Activated CD4-positive, alpha-beta T cell treated with anti-CD3 and anti-CD28 coated beads for 36 hours (primary cell): ENCODE results near the gene PTGIR. TPM values are rescaled to one million over a fixed set of nuclear protein-coding genes. Genes with fewer than 3 reads are reported as not detected.

ENCODE experiments used
- ATAC-seq: fragments of 200-7000 bp; cut with Tn5 transposase; one replicate; pipeline ENCODE4 v1.10.0; 2021; ENCODE audit warnings: mild to moderate bottlenecking, moderate library complexity
- CTCF ChIA-PET: fragments of 350-600 bp; sonication (Branson Sonifier 250); formaldehyde crosslinking; loops from one replicate; lab custom pipeline; 2021; ENCODE audit warnings: antibody characterized with exemption; lab: Charles Lee
- POLR2A ChIA-PET: fragments of 350-600 bp; sonication (Branson Sonifier 250); formaldehyde crosslinking; loops from one replicate; lab custom pipeline; 2021; ENCODE audit warnings: antibody characterized with exemption, inconsistent platforms; lab: Charles Lee
- DNase-seq: peaks from one replicate; pipeline ENCODE4 v3.0.0-alpha.2; 2020
- H3K27ac Mint-ChIP-seq: one replicate; pipeline ENCODE4 v1.8.0; 2021; ENCODE audit warnings: mixed read lengths
- H3K27me3 Mint-ChIP-seq: one replicate; pipeline ENCODE4 v1.8.0; 2021; ENCODE audit warnings: mixed read lengths
- H3K36me3 Mint-ChIP-seq: one replicate; pipeline ENCODE4 v1.8.0; 2021; ENCODE audit warnings: low read depth, mixed read lengths
- H3K4me1 Mint-ChIP-seq: one replicate; pipeline ENCODE4 v1.8.0; 2021; ENCODE audit warnings: mixed read lengths
- H3K4me3 Mint-ChIP-seq: one replicate; pipeline ENCODE4 v1.8.0; 2021; ENCODE audit warnings: mild to moderate bottlenecking, moderate library complexity, mixed read lengths
- H3K9me3 Mint-ChIP-seq: one replicate; pipeline ENCODE4 v1.8.0; 2021; ENCODE audit warnings: low read depth, mixed read lengths
- intact Hi-C, 2 experiments: fragments of 100-400 bp; cut with DNase I in 1 of 2; cut with micrococcal nuclease in 1 of 2; formaldehyde crosslinking; loops; one replicate each; pipeline versions ENCODE4 v1.14.2 to v1.15.1; 2022 to 2024; cut with DNase I, micrococcal nuclease
- total RNA-seq, 2 experiments: library from RNA; stranded (reverse); gene quantifications; one replicate each; pipeline ENCODE4 v1.2.3, GENCODE V29; 2021

The PTGIR gene
- total RNA-seq, 2 experiments from 2014 or later = 40.1 to 41.0 TPM

- Mint-ChIP-seq H3K36me3 (peaks cover 20% of the 10 kb centered on the region), H3K9me3 (no peaks in the 10 kb centered on the region), H3K27me3 (no peaks in the 10 kb centered on the region), H3K27ac (peak overlapping the region; percentile 99), H3K4me1 (peaks cover 81% of the 10 kb centered on the region), H3K4me3 (peak overlapping the region; percentile 68)
- peak; percentile 87 for DNase-seq
- ChIA-PET CTCF (interaction anchor here (1.1 to 14.4 kb wide), 8 partner anchors 9 to 45 kb away, joined by 3 to 206 read pairs (median 6); partner anchors contain the start of genes CALM3, DACT3 and GNG8), POLR2A (interaction anchor here (0.6 to 2.7 kb wide), 6 partner anchors 9 to 44 kb away, joined by 3 to 19 read pairs (median 4); partner anchors contain the start of genes CALM3 and DACT3)
- ATAC-seq = peak; percentile 31
- intact Hi-C loops = loop anchor here in 1 of 2 experiments (2.0 kb wide), 1 partner anchor 14 kb away; no protein-coding TSS in a partner anchor
Measured at GRCh38 chr19:46616631-46617322, 8.1 kb downstream of the PTGIR start.

GRCh38 chr19:46615966-46616365 is 8.9 kb downstream of the PTGIR start:
- DNase-seq = peak; percentile 6
- Mint-ChIP-seq H3K27me3 (no peaks in the 10 kb centered on the region), H3K27ac (peak overlapping the region; percentile 99), H3K36me3 (peaks cover 22% of the 10 kb centered on the region), H3K4me3 (peak overlapping the region; percentile 68), H3K4me1 (peaks cover 82% of the 10 kb centered on the region), H3K9me3 (no peaks in the 10 kb centered on the region)
- POLR2A ChIA-PET = no interaction called here
- no peak for ATAC-seq
- intact Hi-C loops = loop anchor here (2.0 kb wide), 2 partner anchors 13 to 113 kb away; no protein-coding TSS in a partner anchor
- CTCF ChIA-PET = interaction anchor here (1.5 to 14.4 kb wide), 4 partner anchors 14 to 46 kb away, joined by 6 to 206 read pairs (median 38); partner anchors contain the start of genes CALM3, DACT3 and GNG8

GRCh38 chr19:46614114-46614722 is 10.7 kb downstream of the PTGIR start:
- DNase-seq (peak; percentile 92), ATAC-seq (peak; percentile 49)
- H3K9me3 Mint-ChIP-seq = no peaks in the 10 kb centered on the region
- H3K27me3 Mint-ChIP-seq = no peaks in the 10 kb centered on the region
- H3K36me3 Mint-ChIP-seq = peaks cover 29% of the 10 kb centered on the region
- CTCF ChIA-PET = interaction anchor here (0.5 to 14.4 kb wide), 18 partner anchors 9 to 612 kb away, joined by 3 to 206 read pairs (median 4); partner anchors contain the start of genes CALM3, DACT3, GNG8 and PTGIR
- peaks cover 82% of the 10 kb centered on the region for H3K4me1 Mint-ChIP-seq
- no peak overlapping the region for H3K4me3 Mint-ChIP-seq
- intact Hi-C loops = loop anchor here (1.0 to 2.0 kb wide), 4 partner anchors 20 to 132 kb away; partner anchors contain the start of genes FKRP (in 1 of the 2) and STRN4 (in 1 of the 2)
- peak overlapping the region; percentile 62 for H3K27ac Mint-ChIP-seq
- POLR2A ChIA-PET = interaction anchor here (1.7 kb wide), 1 partner anchor 47 kb away, joined by 7 read pairs; the partner anchor contains the start of gene DACT3

- H3K36me3 Mint-ChIP-seq = peaks cover 29% of the 10 kb centered on the region
- H3K27me3 Mint-ChIP-seq = no peaks in the 10 kb centered on the region
- ATAC-seq = no peak
- H3K4me3 Mint-ChIP-seq = no peak overlapping the region
- ChIA-PET POLR2A (interaction anchor here (1.7 kb wide), 1 partner anchor 48 kb away, joined by 7 read pairs; the partner anchor contains the start of gene DACT3), CTCF (interaction anchor here (0.6 to 14.4 kb wide), 14 partner anchors 8 to 434 kb away, joined by 3 to 206 read pairs (median 4); partner anchors contain the start of genes CALM3, DACT3, GNG8 and PTGIR)
- no peak overlapping the region for H3K27ac Mint-ChIP-seq
- H3K9me3 Mint-ChIP-seq = no peaks in the 10 kb centered on the region
- H3K4me1 Mint-ChIP-seq = peaks cover 81% of the 10 kb centered on the region
- peak; percentile 11 for DNase-seq
- intact Hi-C loops = no loop called here
Measured at GRCh38 chr19:46613525-46613924, 11.4 kb downstream of the PTGIR start.

- intact Hi-C loops = loop anchor here in 1 of 2 experiments (1.0 kb wide), 1 partner anchor 9 kb away; no protein-coding TSS in a partner anchor
- peak overlapping the region; percentile 28 for H3K4me3 Mint-ChIP-seq
- peaks cover 42% of the 10 kb centered on the region for H3K36me3 Mint-ChIP-seq
- peaks cover 75% of the 10 kb centered on the region for H3K4me1 Mint-ChIP-seq
- H3K27me3 Mint-ChIP-seq = no peaks in the 10 kb centered on the region
- ATAC-seq (peak; percentile 6), DNase-seq (no peak)
- no peaks in the 10 kb centered on the region for H3K9me3 Mint-ChIP-seq
- H3K27ac Mint-ChIP-seq = peak overlapping the region; percentile 81
- POLR2A ChIA-PET = interaction anchor here (0.7 to 2.4 kb wide), 7 partner anchors 8 to 67 kb away, joined by 3 to 24 read pairs (median 3); partner anchors contain the start of genes CALM3 and DACT3
- CTCF ChIA-PET = interaction anchor here (0.7 to 14.4 kb wide), 11 partner anchors 10 to 142 kb away, joined by 3 to 206 read pairs (median 4); partner anchors contain the start of genes CALM3 and DACT3
Measured at GRCh38 chr19:46611776-46612175, 13.1 kb downstream of the PTGIR start.

GRCh38 chr19:46610851-46611770 is 13.8 kb downstream of the PTGIR start:
- Mint-ChIP-seq H3K4me3 (peak overlapping the region; percentile 28), H3K27ac (peak overlapping the region; percentile 81), H3K9me3 (no peaks in the 10 kb centered on the region), H3K4me1 (peaks cover 72% of the 10 kb centered on the region), H3K27me3 (no peaks in the 10 kb centered on the region), H3K36me3 (peaks cover 47% of the 10 kb centered on the region)
- ATAC-seq = peak; percentile 20
- CTCF ChIA-PET = interaction anchor here (0.7 to 14.4 kb wide), 8 partner anchors 9 to 143 kb away, joined by 3 to 206 read pairs (median 4); partner anchors contain the start of genes CALM3 and DACT3
- intact Hi-C loops = loop anchor here in 1 of 2 experiments (1.0 kb wide), 1 partner anchor 9 kb away; no protein-coding TSS in a partner anchor
- DNase-seq = peak; percentile 45
- POLR2A ChIA-PET = interaction anchor here (0.7 to 2.4 kb wide), 10 partner anchors 7 to 88 kb away, joined by 3 to 24 read pairs (median 4); partner anchors contain the start of genes CALM3 and DACT3

GRCh38 chr19:46610413-46610775 is 14.5 kb downstream of the PTGIR start:
- no peak for DNase-seq
- Mint-ChIP-seq H3K4me1 (peaks cover 66% of the 10 kb centered on the region), H3K27me3 (no peaks in the 10 kb centered on the region), H3K9me3 (no peaks in the 10 kb centered on the region), H3K27ac (peak overlapping the region; percentile 81), H3K4me3 (peak overlapping the region; percentile 5), H3K36me3 (peaks cover 51% of the 10 kb centered on the region)
- intact Hi-C loops = no loop called here
- CTCF ChIA-PET = interaction anchor here (0.5 to 14.4 kb wide), 4 partner anchors 8 to 51 kb away, joined by 3 to 206 read pairs (median 34); partner anchors contain the start of genes CALM3 and DACT3
- POLR2A ChIA-PET = interaction anchor here (0.8 to 2.4 kb wide), 4 partner anchors 8 to 87 kb away, joined by 3 to 24 read pairs (median 4); partner anchors contain the start of gene CALM3
- no peak for ATAC-seq

- H3K9me3 Mint-ChIP-seq = no peaks in the 10 kb centered on the region
- peak overlapping the region; percentile 49 for H3K27ac Mint-ChIP-seq
- intact Hi-C loops = loop anchor here in 1 of 2 experiments (10.0 kb wide), 1 partner anchor 1855 kb away; no protein-coding TSS in a partner anchor
- ATAC-seq = no peak
- H3K27me3 Mint-ChIP-seq = no peaks in the 10 kb centered on the region
- H3K36me3 Mint-ChIP-seq = peaks cover 51% of the 10 kb centered on the region
- DNase-seq = no peak
- POLR2A ChIA-PET = interaction anchor here (1.2 kb wide), 1 partner anchor 9 kb away, joined by 4 read pairs; no protein-coding TSS in a partner anchor
- CTCF ChIA-PET = interaction anchor here (0.5 to 14.4 kb wide), 6 partner anchors 8 to 72 kb away, joined by 3 to 206 read pairs (median 4); partner anchors contain the start of genes CALM3 and DACT3
- H3K4me3 Mint-ChIP-seq = no peak overlapping the region
- peaks cover 68% of the 10 kb centered on the region for H3K4me1 Mint-ChIP-seq
Measured at GRCh38 chr19:46609511-46610412, 15.1 kb downstream of the PTGIR start.
